Measurements from ENCODE around the gene TRABD2B.

Gene TRABD2B

GRCh38 chr1:47991187-47991586, 6.0 kb downstream of the TRABD2B start:
- no peak for DNase-seq

GRCh38 chr1:47990286-47990685, 6.9 kb downstream of the TRABD2B start:
- DNase-seq = no peak

DNA sequence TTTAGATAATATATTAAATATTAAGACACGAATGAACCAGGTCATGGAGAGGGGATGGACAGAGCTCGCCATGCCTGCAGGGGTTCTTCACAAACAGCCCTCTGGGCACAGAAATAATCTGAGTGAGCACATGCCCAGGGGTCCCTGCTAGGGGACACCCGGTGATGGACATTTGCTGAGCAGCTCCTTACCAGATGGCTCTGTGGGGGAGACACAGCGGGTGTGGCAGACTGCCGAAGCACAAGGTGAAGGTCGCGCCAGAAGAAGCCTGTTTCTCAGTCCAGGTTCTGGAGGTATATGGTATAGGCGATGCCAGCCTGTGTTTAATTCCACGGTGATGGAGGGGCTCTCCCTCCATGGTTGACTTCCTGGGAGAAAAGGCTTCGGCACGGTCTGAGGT, 9.6 kb downstream of the TRABD2B start:
- DNase-seq = no peak

DNA sequence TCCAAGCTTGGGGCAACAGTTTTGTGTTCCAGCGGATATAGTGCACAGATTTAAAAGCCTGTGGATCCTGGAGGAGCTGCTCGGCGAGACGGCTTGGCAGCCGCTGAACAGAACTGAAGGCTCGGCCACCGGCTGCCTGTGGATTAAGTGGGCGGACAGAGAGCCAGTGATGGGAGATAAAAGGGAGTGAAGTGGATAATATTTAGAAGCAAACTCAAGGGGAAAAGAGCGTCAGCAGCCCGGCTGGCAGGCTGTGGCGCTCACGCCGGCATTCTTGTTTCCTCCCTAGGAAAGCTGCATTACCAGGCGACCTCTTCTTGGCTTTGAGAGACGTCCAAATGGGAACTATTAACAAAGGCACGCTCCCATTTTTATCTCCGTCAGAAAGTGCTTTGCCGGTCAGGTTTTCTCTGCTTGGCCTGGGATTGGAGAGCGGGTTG, 10.4 kb downstream of the TRABD2B start:
- DNase-seq = peak; percentile 13

DNA sequence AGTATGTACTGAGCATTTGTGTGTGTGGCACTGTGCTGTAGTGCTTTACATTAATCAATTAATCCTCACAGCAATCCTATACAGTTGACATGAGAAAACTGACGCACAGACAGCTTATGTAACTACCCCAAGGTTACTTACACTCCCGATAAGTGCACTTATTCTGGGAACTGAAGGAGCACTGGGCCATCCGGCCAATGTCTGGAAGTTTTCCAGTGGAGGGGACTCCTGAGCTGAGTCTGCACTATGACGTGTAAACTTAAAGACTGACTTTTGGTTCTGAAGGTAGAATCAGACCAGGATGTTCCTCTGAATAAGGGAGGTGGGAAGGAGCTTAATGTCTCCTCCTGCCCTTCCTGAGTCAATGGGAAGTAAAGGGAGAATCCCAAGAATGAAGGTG, 12.2 kb downstream of the TRABD2B start:
- no peak for DNase-seq

GRCh38 chr1:47984175-47984789, 12.9 kb downstream of the TRABD2B start:
- DNase-seq = no peak

- DNase-seq = no peak
Observed at GRCh38 chr1:47983691-47984090, 13.5 kb downstream of the TRABD2B start.

DNA sequence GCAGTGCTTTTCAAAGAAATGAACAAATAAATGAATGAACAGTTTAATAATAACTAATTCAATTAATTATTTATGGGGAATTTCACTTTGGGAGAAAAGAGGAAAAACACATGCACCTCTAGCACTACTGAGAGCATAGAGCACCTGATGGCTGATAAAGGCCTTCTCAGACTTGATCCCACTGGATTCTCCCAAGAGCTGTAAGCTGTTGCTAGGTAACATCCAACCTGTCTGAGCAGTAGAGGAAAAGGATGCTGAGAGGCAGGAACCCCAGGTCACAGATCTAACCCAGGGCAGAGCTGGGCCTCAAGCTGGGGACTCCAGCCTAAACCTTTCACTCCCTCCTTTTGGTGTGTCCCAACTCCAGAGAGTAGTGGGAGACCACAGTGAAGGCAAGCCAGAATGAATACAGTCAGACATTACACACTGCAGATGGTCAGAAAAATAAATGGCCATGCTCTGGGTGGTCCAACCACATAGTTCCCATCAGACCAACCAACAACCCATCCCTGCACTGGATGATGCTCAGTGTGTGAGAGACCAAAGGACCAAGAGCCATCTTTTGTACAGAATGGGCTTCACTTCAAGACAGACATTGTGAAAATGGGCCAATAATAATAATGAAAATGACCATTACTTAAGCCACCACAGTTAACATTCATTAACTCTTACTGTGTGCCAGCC, 15.4 kb downstream of the TRABD2B start:
- no peak for DNase-seq

DNA sequence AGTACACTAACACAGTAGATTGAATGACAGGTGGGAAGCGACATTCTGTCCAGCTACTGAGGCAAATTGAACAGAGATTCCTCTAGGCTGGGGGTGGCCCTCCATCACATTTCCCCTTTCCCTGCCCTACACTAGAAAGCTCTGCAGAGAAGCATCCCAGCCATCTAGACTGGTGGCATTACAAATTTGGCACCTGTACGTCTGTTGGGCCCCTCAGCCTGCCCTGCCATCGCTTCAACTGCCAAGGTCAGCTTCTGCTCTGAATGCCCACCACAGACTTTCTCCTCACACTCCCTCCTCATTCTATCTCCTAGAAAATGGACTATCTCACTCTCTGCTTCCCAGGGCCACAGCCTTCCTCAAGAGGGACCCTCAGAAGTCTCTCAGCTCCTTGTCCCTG, 16.7 kb downstream of the TRABD2B start:
- no peak for DNase-seq

- no peak for DNase-seq
Observed at GRCh38 chr1:47979724-47980123, 17.5 kb downstream of the TRABD2B start.

GRCh38 chr1:47978486-47978885, 18.7 kb downstream of the TRABD2B start:
- no peak for DNase-seq

- no peak for DNase-seq
Observed at GRCh38 chr1:47976728-47977127, 20.5 kb downstream of the TRABD2B start.

DNA sequence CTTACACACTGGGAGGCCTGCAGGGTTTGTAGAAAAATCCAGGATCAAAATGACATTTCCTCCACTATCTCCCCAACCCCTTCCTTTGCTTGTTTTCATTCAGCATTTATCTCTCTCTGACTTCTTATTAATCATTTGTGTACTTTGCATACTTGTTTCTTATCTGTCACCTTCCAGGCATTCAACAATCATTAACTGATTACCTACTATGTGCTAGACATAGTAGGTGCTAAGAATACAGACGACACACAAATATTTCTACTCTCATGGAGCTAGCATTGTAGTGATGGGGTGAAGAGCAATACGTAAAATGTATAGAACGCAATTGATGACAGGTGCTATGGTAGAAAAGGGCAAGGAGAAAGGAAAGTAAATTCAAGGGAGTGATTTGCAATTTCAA, 20.9 kb downstream of the TRABD2B start:
- DNase-seq = no peak

- no peak for DNase-seq
Observed at GRCh38 chr1:47975302-47975921, 21.8 kb downstream of the TRABD2B start.

DNA sequence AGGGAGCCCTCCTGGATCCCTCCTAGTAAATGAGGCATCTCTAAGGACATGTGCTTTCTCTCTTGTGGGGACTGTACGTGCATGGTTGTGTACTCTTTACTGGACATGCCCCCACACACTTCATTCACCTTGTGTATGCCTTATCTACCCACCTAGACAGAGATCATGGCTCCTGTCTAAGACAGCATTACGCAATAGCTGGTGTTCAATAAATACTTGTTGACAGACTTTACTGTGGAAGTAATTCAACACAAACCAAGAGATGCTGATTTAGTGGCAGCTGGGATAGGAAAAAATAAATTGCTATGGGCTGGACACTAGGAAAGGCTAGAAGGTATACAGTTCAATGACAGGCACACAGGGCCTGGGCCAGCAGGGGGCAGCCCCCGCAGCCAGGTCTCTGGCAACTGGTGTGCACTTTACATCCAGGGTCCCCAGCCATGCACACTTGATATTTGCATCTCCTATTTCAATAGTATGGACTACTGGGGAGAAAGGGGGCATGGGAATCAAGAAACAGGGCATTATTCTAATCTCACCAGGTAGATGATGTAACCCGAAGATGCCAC, 24.2 kb downstream of the TRABD2B start:
- no peak for DNase-seq

DNA sequence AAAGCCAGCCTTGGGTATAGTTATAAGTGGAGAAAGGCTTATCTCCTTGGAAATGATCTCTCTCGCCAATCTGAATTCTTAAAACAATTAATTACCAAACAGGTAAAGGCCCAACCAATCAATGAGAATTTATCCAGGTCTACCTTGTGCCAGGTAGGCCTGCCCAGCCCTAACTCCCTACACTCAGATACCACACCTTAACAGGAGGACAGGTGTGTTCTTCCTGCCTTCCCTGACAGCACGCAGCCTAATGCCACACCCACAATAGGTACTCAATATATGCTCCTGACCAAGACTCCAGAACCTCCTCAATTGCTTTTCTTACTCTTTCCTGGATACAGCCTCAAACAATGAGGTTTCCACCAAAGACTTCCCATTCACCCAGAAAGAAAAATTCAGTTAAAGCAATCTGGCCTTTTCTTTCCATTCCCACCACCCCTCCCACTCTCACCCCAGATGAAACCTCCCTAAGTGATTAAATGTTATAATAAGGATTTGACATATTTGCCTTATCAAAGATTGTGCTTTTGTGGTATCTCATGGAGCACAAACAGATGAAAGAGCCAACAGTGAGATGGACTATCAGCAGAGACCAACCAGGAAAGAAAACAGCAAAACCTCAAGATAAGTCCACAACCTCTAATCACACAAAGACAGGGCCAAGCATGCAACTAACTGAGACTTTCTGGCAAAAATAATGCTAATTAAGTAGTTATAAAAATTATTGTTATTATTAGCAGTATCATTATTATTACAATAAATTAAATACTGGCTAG, 25.6 kb downstream of the TRABD2B start:
- DNase-seq = no peak

- no peak for DNase-seq
Observed at GRCh38 chr1:47970882-47971281, 26.3 kb downstream of the TRABD2B start.

DNA sequence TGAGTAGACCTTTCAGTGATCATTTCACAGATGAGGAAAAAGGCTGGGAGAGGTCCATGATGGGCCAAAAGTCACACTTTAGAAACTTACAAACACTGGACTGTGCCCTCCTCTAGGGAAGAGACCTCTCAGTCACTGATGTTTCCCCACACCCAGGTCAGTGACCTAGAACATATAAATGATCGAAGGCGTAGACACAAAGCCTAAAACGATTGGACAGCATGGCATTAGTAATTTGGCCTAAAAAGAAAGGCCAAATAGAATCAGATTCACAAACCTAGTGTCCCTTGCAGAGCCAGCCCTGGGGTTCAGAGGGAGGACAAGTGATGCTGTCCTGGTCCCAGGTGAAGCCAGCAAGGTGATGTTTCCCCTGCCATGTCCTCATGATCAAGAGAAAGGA, 27.7 kb downstream of the TRABD2B start:
- DNase-seq = no peak

DNA sequence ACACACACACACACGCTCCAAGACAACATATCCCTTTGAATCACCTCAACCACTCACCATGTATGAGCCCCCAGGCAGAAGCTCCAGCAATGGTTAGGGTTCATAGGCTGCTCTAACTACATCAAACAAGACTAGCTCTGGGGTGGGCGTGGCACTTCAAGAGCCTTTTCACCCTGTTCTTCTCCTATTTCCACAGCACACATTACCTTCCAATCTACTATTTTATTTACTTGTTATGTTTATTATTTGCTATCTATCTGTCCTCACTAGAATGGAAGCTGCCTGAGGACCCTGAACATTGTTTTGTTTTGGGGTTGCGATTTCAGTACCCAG, 28.7 kb downstream of the TRABD2B start:
- DNase-seq = no peak

DNA sequence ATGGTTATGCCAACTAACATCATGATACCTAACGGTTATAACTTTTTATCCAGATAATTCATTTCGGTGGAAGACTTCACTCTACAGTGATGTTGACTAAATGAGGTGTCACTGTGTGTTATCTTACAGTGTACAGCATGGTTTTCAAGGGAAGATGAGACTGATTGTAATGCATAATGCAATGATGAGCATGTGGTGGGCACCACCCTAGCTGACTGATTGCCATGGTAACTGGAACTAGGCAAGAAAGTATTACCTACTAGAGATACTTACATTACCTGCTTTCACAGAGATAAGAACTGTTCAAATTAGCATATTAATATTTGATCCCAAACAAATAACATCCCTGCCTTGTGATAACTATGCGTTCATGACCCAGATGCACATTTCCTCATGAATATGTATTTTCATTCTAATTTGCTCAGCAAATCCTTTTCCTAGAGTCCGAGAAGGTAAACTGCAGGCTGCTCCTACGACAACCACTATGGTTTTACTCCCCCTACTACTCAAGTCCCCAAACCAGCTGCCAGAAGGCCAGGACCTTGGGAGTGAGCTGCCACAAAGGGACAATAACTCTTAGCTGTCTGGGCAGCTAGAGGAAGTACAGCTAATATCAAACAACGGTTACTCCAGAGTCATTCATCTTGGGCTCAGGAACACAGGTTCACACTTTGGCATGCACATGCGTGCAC, 29.2 kb downstream of the TRABD2B start:
- DNase-seq = no peak

- no peak for DNase-seq
Observed at GRCh38 chr1:47965816-47966215, 31.4 kb downstream of the TRABD2B start.

GRCh38 chr1:47964636-47965035, 32.5 kb downstream of the TRABD2B start:
- DNase-seq = no peak
